ENCODE measurements around the gene TPRG1L.

The TPRG1L gene

DNA sequence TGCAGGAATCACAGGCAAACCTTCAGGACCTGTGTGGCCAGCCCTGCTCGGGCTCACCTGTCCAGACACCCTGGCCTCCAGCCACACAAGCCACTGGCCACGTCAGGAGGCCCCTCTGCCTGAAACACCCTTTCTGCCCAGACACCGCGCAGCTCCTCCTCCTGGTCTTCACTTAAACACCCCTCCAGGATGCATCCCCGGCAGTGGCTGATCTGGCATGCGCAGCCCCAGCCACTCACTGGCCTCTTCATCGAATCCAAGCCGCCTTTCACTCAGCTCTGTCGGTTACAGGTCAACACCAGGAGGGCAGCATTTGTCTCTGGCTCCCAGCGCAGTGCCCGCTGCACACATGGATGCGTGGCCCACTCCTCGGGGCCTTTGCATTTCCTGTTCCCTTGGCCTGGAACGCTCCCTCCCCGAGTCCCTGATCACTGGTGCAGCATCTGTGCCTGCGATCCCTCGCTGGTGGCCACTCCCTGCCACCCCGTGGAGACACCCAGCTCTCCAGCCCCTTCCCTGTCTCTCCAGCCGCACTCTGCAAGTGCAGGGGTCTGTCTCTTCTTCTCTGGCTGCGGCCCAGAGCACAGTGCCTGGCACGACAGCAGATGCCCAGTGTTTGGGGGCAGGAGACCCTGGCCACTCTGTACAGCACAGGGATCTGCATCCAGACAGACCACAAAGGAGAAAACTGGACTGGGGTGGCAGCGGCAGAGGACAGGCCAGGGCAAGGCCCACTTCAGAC lies 9.4 kb downstream of the TPRG1L start:
- H3K4me1 Mint-ChIP-seq, result peaks cover 4% of the 10 kb centered on the region
- H3K4me3 Mint-ChIP-seq, result no peak overlapping the region
- no peak overlapping the region for H3K27ac Mint-ChIP-seq
- H3K9me3 Mint-ChIP-seq, result no peaks in the 10 kb centered on the region
- DNase-seq, result no peak
- CTCF ChIA-PET, result interaction anchor here (0.6 kb wide), 1 partner anchor 19 kb away, joined by 3 read pairs; no protein-coding TSS in a partner anchor
- H3K27me3 Mint-ChIP-seq, result no peaks in the 10 kb centered on the region
- H3K36me3 Mint-ChIP-seq, result peaks cover 21% of the 10 kb centered on the region

DNA sequence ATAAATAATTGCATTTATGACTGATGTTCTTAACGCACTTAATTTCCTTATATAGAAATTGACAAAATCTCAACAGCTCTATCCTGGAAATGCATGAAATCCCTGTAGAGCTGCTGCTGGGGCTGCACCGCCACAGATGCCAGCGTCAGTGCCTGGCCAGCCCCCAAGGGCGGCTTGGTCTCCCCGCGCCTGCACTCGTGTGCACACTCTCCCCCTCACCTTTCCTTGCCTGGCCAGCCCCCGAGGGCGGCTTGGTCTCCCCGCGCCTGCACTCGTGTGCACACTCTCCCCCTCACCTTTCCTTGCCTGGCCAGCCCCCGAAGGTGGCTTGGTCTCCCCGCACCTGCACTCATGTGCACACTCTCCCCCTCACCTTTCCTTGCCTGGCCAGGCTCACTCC lies 11.3 kb downstream of the TPRG1L start:
- DNase-seq, result no peak
- no peaks in the 10 kb centered on the region for H3K4me1 Mint-ChIP-seq
- no peak overlapping the region for H3K27ac Mint-ChIP-seq
- CTCF ChIA-PET, result no interaction called here
- no peaks in the 10 kb centered on the region for H3K9me3 Mint-ChIP-seq
- no peaks in the 10 kb centered on the region for H3K27me3 Mint-ChIP-seq
- H3K4me3 Mint-ChIP-seq, result no peak overlapping the region
- peaks cover 20% of the 10 kb centered on the region for H3K36me3 Mint-ChIP-seq

DNA sequence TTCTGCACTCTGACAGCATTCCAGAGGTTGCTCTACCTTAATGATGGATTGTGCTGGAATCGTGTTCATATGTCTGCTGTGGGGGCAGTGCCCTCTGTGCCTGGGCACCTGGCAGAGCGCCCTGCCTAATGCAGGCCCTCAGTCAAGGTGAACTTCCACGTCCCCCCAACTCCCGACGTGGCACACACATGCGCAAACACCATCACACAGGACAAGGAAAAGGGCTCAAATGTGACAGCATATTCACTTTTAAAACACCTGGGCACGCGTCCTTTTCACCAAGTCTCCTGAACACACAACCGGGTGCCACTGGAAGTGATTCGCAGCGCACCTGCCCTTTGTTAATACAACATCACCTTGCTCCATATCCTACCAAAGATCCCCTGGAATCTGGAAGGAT lies 11.7 kb downstream of the TPRG1L start:
- Mint-ChIP-seq H3K9me3 (no peaks in the 10 kb centered on the region), H3K27me3 (no peaks in the 10 kb centered on the region), H3K4me1 (no peaks in the 10 kb centered on the region), H3K27ac (no peak overlapping the region), H3K36me3 (peaks cover 20% of the 10 kb centered on the region), H3K4me3 (no peak overlapping the region)
- no peak for DNase-seq
- CTCF ChIA-PET, result no interaction called here

DNA sequence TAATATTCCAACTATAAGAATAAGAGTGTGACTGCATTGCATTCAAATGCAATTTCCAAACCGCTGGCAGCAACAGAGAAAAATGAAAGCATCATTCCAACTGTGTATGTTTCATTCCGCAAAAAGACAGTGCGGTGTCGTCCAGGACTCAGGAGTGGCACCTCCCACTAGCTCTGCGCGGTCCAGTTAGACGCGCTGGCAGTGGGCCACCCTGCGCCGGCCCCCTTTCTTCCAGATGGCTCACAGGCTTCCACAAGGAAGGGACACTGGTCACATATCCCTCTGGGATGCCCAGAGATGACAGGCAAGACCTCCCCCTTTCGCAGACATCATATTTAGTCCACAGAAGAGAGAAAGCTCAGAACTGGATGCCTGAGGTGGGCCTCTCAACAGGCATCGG lies 13.2 kb downstream of the TPRG1L start:
- CTCF ChIA-PET, result no interaction called here
- no peaks in the 10 kb centered on the region for H3K4me1 Mint-ChIP-seq

DNA sequence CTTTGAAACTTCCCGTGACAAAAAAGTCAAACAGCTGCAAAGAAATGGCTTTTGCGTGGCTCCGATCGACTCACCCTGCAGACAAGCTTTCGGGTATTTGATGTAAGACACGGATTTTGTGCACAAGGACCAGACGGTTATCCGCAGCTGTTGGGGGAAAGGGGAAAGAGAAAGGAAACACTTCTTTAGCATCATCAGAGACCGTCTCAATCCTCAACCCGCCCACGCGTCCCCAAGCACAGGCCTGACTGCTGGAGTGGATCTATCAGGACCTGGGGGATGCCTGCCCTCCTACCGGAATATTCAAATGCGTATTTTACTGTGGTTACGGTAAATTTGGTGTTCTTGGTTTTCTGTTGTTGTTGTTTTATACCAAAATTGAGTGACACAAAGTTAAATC lies 13.9 kb downstream of the TPRG1L start:
- no peaks in the 10 kb centered on the region for H3K9me3 Mint-ChIP-seq
- CTCF ChIA-PET, result no interaction called here
- DNase-seq, result no peak

More for the DNA sequence above, 13.2 kb downstream of the TPRG1L start:
- Mint-ChIP-seq H3K27me3 (no peaks in the 10 kb centered on the region), H3K27ac (no peak overlapping the region), H3K4me3 (no peak overlapping the region), H3K9me3 (no peaks in the 10 kb centered on the region), H3K36me3 (peaks cover 22% of the 10 kb centered on the region)
- DNase-seq, result no peak

DNA sequence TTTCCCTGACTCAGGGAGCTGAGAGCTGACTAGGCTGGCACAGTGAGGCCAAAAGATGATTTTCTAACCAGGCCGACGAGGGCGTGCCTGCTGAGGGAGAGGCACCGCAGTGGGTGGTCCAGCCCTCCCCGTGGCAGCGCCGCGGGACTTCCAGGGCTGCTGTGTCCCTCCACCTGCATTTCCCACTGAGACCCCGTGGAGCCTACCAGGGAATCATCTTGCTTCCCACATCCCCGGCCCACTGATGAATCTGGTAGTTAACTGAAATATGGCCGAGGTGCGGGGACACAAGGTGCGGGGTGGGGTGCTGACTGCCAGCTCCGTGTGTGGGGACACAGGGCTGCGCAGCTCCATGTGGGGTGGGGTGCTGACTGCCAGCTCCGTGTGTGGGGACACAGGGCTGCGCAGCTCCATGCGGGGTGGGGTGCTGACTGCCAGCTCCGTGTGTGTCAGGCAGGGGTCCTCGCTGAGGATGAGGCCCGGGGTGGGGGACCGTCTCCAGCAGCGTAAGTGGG lies 14.6 kb downstream of the TPRG1L start:
- Mint-ChIP-seq H3K4me3 (no peak overlapping the region), H3K27me3 (no peaks in the 10 kb centered on the region), H3K36me3 (peaks cover 17% of the 10 kb centered on the region), H3K9me3 (no peaks in the 10 kb centered on the region), H3K4me1 (no peaks in the 10 kb centered on the region), H3K27ac (no peak overlapping the region)
- no peak for DNase-seq
- CTCF ChIA-PET, result no interaction called here

More for the DNA sequence above, 13.9 kb downstream of the TPRG1L start:
- H3K27ac Mint-ChIP-seq, result no peak overlapping the region
- no peaks in the 10 kb centered on the region for H3K27me3 Mint-ChIP-seq
- peaks cover 21% of the 10 kb centered on the region for H3K36me3 Mint-ChIP-seq
- no peak overlapping the region for H3K4me3 Mint-ChIP-seq
- no peaks in the 10 kb centered on the region for H3K4me1 Mint-ChIP-seq

DNA sequence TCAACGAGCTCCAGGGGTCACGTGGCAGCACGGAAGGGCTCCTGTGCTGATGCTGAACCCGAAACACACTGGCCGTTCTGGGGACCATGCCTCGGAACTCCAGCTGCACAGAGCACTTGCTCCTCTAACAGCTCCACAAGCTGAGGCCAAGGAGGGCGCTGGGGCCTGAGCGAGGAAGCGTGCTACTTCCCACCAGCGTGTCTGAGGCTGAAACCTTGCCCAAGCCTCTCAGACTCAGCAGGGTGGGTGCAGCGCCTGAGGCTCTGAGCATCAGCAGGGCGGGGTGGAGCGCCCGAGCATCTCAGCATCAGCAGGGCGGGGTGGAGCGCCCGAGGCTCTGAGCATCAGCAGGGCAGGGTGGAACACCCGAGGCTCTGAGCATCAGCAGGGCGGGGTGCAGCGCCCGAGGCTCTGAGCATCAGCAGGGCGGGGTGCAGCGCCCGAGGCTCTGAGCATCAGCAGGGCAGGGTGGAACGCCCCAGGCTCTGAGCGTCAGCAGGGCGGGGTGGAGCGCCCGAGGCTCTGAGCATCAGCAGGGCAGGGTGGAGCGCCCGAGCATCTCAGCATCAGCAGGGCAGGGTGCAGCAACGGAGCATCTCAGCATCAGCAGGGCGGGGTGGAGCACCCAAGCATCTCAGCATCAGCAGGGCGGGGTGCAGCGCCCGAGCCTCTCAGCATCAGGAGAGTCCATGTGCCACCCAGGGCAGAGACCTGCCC lies 15.5 kb downstream of the TPRG1L start:
- peaks cover 20% of the 10 kb centered on the region for H3K36me3 Mint-ChIP-seq
- H3K9me3 Mint-ChIP-seq, result no peaks in the 10 kb centered on the region
- no peaks in the 10 kb centered on the region for H3K4me1 Mint-ChIP-seq
- no peak for DNase-seq
- H3K27me3 Mint-ChIP-seq, result no peaks in the 10 kb centered on the region
- CTCF ChIA-PET, result no interaction called here
- H3K27ac Mint-ChIP-seq, result peak overlapping the region; percentile 11
- H3K4me3 Mint-ChIP-seq, result no peak overlapping the region

DNA sequence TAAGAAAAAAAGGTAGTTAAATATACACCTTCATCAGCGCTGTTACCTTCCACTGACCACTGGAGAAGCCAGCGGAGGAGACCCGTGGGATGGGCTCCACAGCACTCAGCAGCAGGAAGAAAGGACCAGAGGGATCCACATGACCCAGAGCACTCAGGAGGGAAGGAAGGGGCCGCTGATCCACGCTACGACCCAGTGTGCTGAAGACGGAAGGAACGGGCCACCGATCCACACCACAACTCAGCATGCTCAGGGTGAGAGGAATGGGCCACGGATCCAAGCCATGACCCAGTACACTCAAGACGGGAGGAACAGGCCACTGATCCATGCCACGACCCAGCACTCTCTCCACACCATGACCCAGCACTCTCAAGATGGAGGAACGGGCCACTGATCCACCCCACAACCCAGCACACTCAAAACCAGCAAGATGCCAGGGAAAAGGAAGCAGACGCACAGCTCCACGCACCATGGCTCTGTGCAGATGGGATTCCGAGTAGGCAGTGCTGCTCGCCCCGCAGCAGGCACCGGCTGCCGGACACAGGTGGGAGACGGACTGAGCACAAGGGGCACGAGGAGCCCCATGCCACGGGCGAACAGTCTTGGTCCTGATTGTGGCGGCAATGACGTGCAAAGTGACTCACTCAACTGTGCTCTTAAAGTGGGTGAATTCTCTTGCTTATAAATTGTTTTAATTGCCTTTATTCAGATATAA lies 16.4 kb downstream of the TPRG1L start:
- Mint-ChIP-seq H3K4me3 (no peak overlapping the region), H3K27me3 (no peaks in the 10 kb centered on the region), H3K36me3 (peaks cover 24% of the 10 kb centered on the region)

DNA sequence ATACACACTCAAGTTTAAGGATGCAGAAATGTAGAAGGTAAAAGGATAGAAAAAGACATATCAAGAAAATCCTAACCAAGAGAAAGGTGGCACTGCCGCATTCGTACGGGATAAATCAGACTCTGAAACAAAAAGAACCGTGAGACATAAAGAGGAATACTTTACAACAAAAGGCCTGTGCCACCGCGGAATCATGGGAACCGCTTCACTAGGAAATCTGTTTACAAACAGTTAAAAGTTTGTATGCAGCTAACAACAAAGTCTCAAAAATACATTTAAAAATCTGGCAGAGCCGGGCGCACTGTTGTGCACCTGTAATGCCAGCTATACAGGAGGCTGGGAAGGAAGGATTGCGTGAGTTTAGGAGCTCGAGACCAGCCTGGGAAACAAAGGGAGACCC lies 17.0 kb downstream of the TPRG1L start:
- CTCF ChIA-PET, result interaction anchor here (1.6 kb wide), 1 partner anchor 151 kb away, joined by 3 read pairs; no protein-coding TSS in a partner anchor

More for the DNA sequence above, 16.4 kb downstream of the TPRG1L start:
- Mint-ChIP-seq H3K4me1 (no peaks in the 10 kb centered on the region), H3K9me3 (no peaks in the 10 kb centered on the region), H3K27ac (no peak overlapping the region)
- DNase-seq, result no peak
- CTCF ChIA-PET, result interaction anchor here (1.6 kb wide), 1 partner anchor 151 kb away, joined by 3 read pairs; no protein-coding TSS in a partner anchor

DNA sequence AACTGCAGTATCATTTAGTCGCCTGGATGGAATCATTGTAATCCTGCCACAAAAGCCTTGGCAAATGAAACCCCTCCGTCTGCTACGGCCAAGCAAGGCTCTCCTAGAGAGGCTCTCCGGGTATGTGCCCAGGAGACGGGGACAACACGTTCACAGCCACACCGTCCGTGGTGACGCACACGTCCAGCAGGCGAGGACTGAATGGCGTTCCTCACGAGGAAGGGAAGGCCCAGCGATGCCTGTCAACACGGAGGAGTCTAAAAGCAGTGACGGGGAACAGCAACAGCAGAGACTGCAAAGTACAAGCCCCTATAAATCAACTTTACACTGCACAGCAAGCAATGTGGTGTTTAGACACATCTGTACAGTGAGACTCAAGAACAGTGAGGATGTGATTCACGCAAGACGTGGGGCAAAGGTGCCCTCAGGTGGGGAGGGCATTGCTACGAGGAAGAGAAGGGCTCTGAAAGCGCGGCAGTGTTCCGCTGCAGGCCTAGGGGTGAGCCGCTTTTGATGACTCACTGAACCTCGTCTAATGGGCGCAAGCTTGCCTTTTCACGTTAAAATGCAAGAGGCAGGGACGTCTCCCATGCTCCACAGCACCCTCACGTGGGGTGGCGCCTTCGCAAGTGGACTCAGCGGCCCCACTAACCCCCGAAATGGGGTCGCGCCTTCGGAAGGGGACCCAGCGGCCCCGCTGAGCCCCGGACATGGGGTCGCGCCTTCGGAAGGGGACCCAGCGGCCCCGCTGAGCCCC lies 18.3 kb downstream of the TPRG1L start:
- Mint-ChIP-seq H3K36me3 (peaks cover 27% of the 10 kb centered on the region), H3K9me3 (no peaks in the 10 kb centered on the region), H3K4me3 (no peak overlapping the region), H3K27ac (no peak overlapping the region), H3K4me1 (peaks cover 7% of the 10 kb centered on the region), H3K27me3 (no peaks in the 10 kb centered on the region)
- CTCF ChIA-PET, result no interaction called here
- peak; percentile 14 for DNase-seq

More for the DNA sequence above, 17.0 kb downstream of the TPRG1L start:
- Mint-ChIP-seq H3K4me1 (no peaks in the 10 kb centered on the region), H3K9me3 (no peaks in the 10 kb centered on the region), H3K27ac (no peak overlapping the region), H3K4me3 (no peak overlapping the region), H3K27me3 (no peaks in the 10 kb centered on the region), H3K36me3 (peaks cover 24% of the 10 kb centered on the region)
- DNase-seq, result no peak

DNA sequence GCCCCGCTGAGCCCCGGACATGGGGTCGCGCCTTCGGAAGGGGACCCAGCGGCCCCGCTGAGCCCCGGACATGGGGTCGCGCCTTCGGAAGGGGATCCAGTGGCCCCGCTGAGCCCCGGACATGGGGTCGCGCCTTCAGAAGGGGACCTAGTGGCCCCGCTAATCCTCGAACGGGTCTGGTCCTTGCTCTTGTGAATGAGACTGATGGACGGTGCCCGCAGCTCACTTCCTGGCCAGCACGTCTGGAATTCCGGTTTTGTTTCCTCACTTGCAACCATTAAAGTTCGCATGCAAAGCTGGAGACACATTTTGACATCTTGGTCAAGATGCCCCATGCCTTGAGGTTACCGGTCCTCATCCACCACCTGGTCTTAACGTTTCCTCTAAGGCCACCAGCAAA lies 19.5 kb downstream of the TPRG1L start:
- no peak for DNase-seq
- Mint-ChIP-seq H3K36me3 (peaks cover 26% of the 10 kb centered on the region), H3K27ac (no peak overlapping the region), H3K27me3 (no peaks in the 10 kb centered on the region), H3K9me3 (no peaks in the 10 kb centered on the region), H3K4me1 (peaks cover 18% of the 10 kb centered on the region), H3K4me3 (no peak overlapping the region)
- CTCF ChIA-PET, result no interaction called here

DNA sequence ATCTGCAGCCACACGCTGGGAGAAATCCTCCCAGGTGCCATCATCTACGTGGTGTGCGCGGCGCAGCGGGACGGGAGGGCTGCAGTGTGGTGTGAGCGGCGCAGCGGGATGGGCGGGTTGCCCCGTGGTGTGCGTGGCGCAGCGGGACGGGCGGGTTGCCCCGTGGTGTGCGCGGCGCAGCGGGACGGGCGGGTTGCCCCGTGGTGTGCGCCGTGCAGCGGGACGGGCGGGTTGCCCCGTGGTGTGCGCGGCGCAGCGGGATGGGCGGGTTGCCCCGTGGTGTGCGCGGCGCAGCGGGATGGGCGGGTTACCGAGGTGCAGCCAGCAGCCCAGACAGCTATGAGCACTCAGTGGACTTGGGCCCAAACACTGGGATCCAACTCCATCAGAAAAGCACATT lies 20.4 kb downstream of the TPRG1L start:
- CTCF ChIA-PET, result no interaction called here
- Mint-ChIP-seq H3K36me3 (peaks cover 26% of the 10 kb centered on the region), H3K27ac (no peak overlapping the region), H3K4me1 (peaks cover 22% of the 10 kb centered on the region), H3K27me3 (peaks cover 5% of the 10 kb centered on the region), H3K9me3 (no peaks in the 10 kb centered on the region), H3K4me3 (no peak overlapping the region)
- DNase-seq, result no peak

DNA sequence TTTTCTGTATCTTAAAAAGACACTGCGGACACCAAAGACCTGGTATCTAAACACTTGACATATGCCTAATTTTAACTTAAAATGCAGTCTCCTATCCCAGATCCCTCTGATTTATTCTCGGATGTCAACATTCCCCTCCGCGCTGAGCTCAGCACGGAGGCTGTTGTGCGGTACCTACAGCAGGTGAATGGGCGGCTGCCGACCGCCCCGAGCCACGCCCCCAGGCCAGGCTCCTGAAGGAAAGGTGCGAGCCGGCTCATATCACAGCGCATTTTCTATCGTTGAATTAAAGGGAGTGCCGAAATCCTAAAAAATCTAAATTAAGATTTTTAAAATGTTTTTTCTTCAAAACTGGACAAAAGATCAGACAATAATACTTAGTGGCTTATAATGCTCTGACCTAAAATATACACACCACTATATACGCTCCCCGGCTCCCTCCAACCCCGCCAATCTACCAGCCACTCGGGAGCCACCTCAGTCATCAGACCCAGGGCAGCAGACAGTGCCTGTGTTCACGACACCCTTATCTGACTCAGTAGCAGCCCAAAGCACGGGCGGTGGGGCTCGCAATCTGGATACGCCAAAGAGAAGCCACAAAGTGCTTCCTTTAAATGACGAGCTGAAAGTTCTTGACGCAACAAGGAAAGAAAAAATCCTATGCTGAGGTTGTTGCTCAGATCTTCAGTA lies 21.0 kb downstream of the TPRG1L start:
- no peak overlapping the region for H3K4me3 Mint-ChIP-seq
- peaks cover 24% of the 10 kb centered on the region for H3K4me1 Mint-ChIP-seq
- peaks cover 10% of the 10 kb centered on the region for H3K27me3 Mint-ChIP-seq
- no peak overlapping the region for H3K27ac Mint-ChIP-seq
- CTCF ChIA-PET, result no interaction called here
- DNase-seq, result no peak
- peaks cover 26% of the 10 kb centered on the region for H3K36me3 Mint-ChIP-seq
- no peaks in the 10 kb centered on the region for H3K9me3 Mint-ChIP-seq

Measured in activated naive CD4-positive, alpha-beta T cell treated with anti-CD3 and anti-CD28 coated beads, Interleukin-2, amount 10 ng/mL, durations not matched to agents 7 days and 5 days (primary cell).